IPS-18c (cell line): ENCODE data around the gene ZFPM1.

Experiments used
- H3K4me3 ChIP-seq: 2 replicates; pipeline ENCODE4 v1.7.0; 2013; ENCODE audit warnings: low read depth, mild to moderate bottlenecking, low read length, moderate library complexity; ENCODE audit not compliant: insufficient read depth
- H3K9me3 ChIP-seq: one replicate; pipeline ENCODE4 v1.6.1; 2013; ENCODE audit warnings: mild to moderate bottlenecking, low read length, moderate library complexity; ENCODE audit not compliant: control insufficient read depth, insufficient read depth

ZFPM1 gene

GRCh38 chr16:88429387-88430184 lies 23.5 kb upstream of the ZFPM1 start:
- Histone ChIP-seq H3K4me3 (no peak overlapping the region), H3K9me3 (no peaks in the 10 kb centered on the region)

GRCh38 chr16:88430185-88430523 lies 22.9 kb upstream of the ZFPM1 start:
- no peaks in the 10 kb centered on the region for H3K9me3 ChIP-seq
- H3K4me3 ChIP-seq, result no peak overlapping the region

GRCh38 chr16:88430524-88431446 lies 22.3 kb upstream of the ZFPM1 start:
- H3K9me3 ChIP-seq, result no peaks in the 10 kb centered on the region
- no peak overlapping the region for H3K4me3 ChIP-seq

- H3K4me3 ChIP-seq, result no peak overlapping the region
- H3K9me3 ChIP-seq, result no peaks in the 10 kb centered on the region
These were observed 21.4 kb upstream of the ZFPM1 start for GRCh38 chr16:88431651-88432050.

GRCh38 chr16:88432174-88432573 lies 20.9 kb upstream of the ZFPM1 start:
- Histone ChIP-seq H3K4me3 (no peak overlapping the region), H3K9me3 (no peaks in the 10 kb centered on the region)

GRCh38 chr16:88432753-88433152 lies 20.3 kb upstream of the ZFPM1 start:
- Histone ChIP-seq H3K9me3 (no peaks in the 10 kb centered on the region), H3K4me3 (no peak overlapping the region)

- Histone ChIP-seq H3K9me3 (no peaks in the 10 kb centered on the region), H3K4me3 (no peak overlapping the region)
These were observed 19.3 kb upstream of the ZFPM1 start for GRCh38 chr16:88433632-88434352.

- Histone ChIP-seq H3K9me3 (no peaks in the 10 kb centered on the region), H3K4me3 (no peak overlapping the region)
These were observed 18.8 kb upstream of the ZFPM1 start for GRCh38 chr16:88434353-88434690.

GRCh38 chr16:88434746-88435145 lies 18.3 kb upstream of the ZFPM1 start:
- Histone ChIP-seq H3K9me3 (no peaks in the 10 kb centered on the region), H3K4me3 (no peak overlapping the region)

- Histone ChIP-seq H3K9me3 (no peaks in the 10 kb centered on the region), H3K4me3 (no peak overlapping the region)
These were observed 17.4 kb upstream of the ZFPM1 start for GRCh38 chr16:88435437-88436355.

GRCh38 chr16:88436796-88437195 lies 16.3 kb upstream of the ZFPM1 start:
- H3K9me3 ChIP-seq, result no peaks in the 10 kb centered on the region
- no peak overlapping the region for H3K4me3 ChIP-seq

- Histone ChIP-seq H3K4me3 (no peak overlapping the region; the same call in 1 of the 2 replicates), H3K9me3 (no peaks in the 10 kb centered on the region)
These were observed 15.6 kb upstream of the ZFPM1 start for GRCh38 chr16:88437367-88437964.

- Histone ChIP-seq H3K9me3 (no peaks in the 10 kb centered on the region), H3K4me3 (no peak overlapping the region)
These were observed 14.8 kb upstream of the ZFPM1 start for GRCh38 chr16:88438084-88438870.

- no peaks in the 10 kb centered on the region for H3K9me3 ChIP-seq
- H3K4me3 ChIP-seq, result no peak overlapping the region
These were observed 14.1 kb upstream of the ZFPM1 start for GRCh38 chr16:88439016-88439415.

- Histone ChIP-seq H3K4me3 (no peak overlapping the region), H3K9me3 (no peaks in the 10 kb centered on the region)
These were observed 13.4 kb upstream of the ZFPM1 start for GRCh38 chr16:88439706-88440105.

GRCh38 chr16:88440111-88440510 lies 13.0 kb upstream of the ZFPM1 start:
- Histone ChIP-seq H3K4me3 (no peak overlapping the region), H3K9me3 (no peaks in the 10 kb centered on the region)
